GM18526 (cell line): ENCODE data around the gene PTPRG.

Experiments
- POLR2A ChIP-seq: IDR thresholded peaks from 3 replicates; pipeline ENCODE4 v1.6.1; 2011; ENCODE audit not compliant: insufficient read length; ENCODE audit errors: extremely low read depth

PTPRG gene

GRCh38 chr3:62048577-62048976 lies 487.2 kb downstream of the PTPRG start:
- TF ChIP-seq POLR2A, result no peak

DNA sequence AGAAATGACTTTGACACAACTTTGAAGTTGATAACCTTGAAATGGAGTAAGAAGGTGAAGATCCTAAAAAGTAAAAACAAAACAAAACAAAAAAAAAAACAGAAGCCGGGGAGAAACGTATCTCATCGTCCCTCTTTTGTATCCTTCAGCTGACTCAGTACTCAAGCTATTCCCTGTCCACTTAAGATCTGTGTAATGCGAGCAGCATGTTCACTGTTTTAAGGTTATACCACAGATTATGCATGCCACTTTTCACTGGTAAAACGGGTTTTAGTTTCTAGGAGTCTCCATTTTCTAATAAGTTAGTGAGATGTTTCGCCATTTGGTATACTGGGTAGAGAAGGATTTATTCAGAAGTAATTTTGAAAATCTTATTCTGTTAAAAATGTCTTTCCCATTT lies 487.7 kb downstream of the PTPRG start:
- TF ChIP-seq POLR2A, result no peak

- TF ChIP-seq POLR2A, result no peak
These were observed 490.1 kb downstream of the PTPRG start for GRCh38 chr3:62051506-62051905.

DNA sequence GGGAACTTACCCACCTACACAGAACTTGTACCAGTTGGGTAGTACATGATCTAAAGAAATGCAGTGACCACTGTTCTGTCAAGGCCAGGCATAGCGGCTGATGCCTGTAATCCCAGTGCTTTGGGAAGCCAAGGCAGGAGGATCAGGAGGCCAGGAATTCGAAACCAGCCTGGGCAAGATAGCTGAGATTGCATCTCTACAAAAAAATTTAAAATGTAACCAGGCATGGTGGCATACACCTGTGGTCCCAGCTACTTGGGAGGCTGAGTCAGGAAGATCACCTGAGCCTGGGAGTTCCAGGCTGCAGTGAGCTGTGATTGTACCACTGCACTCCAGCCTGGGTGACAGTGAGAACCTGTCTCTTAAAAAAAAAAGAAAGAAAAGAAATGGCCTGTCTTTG lies 491.0 kb downstream of the PTPRG start:
- no peak for TF ChIP-seq POLR2A

DNA sequence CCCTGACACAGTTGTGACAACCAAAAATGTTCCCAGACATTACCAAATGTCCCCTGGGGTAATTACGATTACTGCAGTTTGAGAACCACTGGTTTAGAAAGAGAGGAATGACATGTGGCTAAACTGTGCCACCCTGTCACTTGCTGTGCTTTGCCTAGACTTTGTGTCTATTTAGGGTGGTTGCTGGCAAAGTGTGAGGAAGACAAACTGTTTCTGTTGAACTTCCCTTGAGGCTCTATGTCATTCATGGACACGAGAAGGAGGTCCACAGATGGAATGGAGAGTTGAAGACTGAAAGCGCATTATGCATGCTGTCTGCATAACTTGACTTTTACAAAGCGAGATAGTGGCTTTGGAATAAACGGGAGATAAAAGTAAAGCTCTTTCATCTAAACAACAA lies 495.3 kb downstream of the PTPRG start:
- TF ChIP-seq POLR2A, result no peak

DNA sequence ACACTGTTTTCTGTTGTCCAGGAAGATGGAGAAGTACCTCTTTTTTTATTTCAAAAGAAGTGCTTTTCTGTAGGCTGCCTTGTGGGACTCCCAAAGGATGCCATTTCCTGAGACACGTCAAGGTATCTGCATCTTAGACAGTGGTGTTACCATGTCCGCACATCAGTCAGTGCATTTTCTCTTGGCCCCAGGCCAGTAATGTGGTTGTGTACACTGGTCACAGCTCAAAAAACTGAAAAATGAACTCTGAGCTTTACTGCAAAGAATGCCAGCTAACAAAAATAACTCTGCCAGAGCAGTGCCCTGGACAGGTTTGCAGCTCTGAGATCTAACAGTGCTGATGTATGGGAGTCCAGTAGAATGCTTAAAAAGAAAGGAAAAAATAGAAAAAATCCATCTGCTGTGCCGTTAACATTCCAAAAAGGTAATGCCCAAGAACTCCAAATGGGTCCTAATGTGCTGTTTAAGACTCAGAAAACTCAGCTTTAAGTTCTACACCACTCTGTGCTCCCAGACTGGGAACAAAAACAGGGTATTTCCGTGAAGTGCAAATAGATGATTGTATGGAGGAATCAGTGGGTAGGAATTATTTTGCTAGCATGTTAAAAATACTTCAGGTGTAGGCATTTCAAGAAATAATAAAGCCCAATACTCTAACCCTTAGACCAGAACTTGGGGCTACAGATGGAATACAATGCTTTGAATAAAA lies 496.1 kb downstream of the PTPRG start:
- TF ChIP-seq POLR2A, result no peak

- no peak for TF ChIP-seq POLR2A
These were observed 504.8 kb downstream of the PTPRG start for GRCh38 chr3:62065985-62066693.

DNA sequence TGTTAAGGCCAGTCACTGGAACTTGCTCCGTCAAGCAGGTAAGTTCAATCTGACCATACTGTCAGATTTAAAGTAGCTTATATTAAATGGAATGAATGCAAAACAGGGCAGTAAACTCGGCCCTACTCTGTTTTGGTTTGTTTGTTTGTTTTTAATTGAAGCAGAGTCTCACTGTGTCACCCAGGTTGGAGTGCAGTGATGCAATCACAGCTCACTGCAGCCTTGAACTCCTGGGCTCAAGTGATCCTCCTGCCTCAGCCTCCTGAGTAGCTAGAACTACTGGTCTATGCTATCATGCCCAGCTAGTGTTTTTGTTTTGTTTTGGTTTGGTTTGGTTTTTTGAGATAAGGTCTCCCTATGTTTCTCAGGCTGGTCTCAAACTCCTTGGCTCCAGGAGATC lies 507.0 kb downstream of the PTPRG start:
- TF ChIP-seq POLR2A, result no peak

GRCh38 chr3:62070891-62071290 lies 509.5 kb downstream of the PTPRG start:
- TF ChIP-seq POLR2A, result no peak

DNA sequence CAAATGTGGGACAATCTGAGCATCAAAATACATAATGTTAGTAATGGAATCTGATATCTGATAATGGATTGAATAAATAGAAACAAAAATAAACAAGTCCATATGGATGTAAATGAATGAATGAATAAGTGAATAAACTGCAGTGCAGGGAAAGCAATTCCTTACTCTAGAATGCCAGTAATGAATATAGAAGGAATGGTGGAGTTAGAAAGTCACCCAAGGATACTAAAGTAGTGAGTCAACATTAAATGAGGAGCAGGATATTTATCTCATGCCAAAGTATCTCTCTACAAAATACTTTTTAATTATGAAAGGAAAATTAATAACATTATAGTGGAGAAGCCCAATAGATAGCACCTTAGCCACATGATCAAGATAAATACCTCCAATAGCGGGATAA lies 511.7 kb downstream of the PTPRG start:
- TF ChIP-seq POLR2A, result no peak

DNA sequence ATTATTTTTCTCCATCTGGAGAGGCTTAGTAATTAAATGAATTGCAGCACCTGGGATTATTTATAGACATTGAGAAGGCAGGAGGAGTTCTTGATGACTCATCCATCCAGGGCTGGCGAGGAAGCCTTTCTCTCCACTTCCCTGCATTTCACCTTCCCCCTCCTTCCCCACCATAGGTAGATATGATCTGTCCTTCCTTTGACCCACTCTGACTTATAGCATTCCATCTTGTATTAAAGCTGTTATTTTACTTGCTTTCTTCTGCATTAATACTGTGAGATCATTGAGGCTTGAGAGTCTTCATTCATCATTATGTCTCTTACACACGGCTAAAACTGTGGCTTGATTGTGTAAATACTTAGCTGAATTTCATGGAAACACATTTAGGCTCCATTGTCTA lies 523.2 kb downstream of the PTPRG start:
- TF ChIP-seq POLR2A, result no peak

DNA sequence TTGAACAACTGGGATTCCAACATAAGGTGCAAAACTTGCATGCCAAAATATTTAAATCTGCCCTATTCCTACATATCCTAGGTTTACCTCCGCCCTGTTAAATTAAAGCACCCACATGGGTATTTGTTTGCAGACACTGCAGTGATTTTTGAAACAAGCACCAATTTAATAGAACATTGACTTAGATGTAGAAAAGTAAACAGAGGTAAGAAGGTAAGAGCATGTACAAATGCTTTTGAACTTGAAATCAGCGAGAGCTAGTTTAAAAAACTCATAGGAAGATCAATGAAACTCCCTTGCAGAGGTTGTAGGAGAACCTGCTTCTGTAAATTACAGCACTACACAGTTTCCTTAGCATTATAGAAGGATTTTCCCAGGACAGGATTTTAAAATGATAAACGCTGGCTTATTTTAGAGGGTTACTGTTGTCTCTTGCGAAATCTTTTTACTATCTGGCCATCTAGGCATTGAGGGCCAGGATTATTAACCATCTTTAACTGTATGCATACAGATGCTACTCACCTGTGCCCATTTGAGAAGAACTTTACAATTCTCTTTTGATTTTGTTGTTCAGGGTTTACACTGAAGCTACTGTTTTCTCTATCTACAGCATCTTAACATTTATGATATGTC lies 527.2 kb downstream of the PTPRG start:
- no peak for TF ChIP-seq POLR2A

GRCh38 chr3:62090066-62090465 lies 528.7 kb downstream of the PTPRG start:
- no peak for TF ChIP-seq POLR2A

DNA sequence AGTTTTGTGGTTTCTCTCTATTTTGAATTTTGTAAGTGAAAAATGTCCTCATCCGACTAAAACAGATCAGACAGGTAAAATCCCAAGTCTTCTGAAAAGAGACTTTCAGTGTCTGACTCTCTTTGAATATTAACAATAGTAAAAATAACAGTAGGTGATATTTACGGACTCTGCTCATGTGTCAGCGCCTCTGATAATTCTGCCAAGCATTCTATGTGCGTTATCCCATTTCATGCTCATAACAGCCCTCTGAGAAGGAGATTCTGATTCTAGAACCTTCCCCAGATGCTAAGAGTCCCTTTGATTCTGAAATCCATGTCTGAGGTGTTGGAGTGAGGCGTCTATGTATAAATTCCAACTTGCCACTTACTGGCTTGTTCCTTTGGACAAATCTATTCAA lies 529.1 kb downstream of the PTPRG start:
- no peak for TF ChIP-seq POLR2A

GRCh38 chr3:62093025-62093424 lies 531.7 kb downstream of the PTPRG start:
- TF ChIP-seq POLR2A, result no peak

DNA sequence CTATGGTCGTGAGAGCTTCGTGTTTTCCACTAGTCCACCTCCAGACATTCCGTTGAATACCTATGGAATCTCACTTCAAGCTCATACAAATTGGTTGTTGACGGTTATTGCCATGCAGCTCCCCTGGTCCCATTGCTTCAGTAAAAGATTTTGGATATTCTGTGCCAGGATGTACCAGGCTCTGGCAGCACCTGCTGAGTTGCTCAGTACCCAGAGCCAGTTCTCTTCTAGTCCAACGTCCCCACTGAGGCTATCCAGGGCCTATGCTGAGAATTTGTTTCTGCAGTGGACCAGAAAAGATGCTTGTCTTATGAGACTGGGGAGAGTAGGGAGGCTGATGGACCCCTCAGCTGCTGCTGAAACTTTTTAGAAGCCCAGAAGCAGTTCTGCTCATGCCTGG lies 533.1 kb downstream of the PTPRG start:
- no peak for TF ChIP-seq POLR2A
